ENCODE data around the gene MINDY4. TPM values are rescaled to one million over a fixed set of nuclear protein-coding genes. Genes with fewer than 3 reads are reported as not detected.

MINDY4 gene
- total RNA-seq, 1 experiment from 2014 or later: 3.0 TPM

GRCh38 chr7:30928254-30928872, 157.1 kb downstream of the MINDY4 start:
- H3F3A ChIP-seq (ENCODE audit: low read length, unreplicated experiment): no peaks in the 10 kb centered on the region
- H4K20me1 ChIP-seq (ENCODE audit: low read length): no peaks in the 10 kb centered on the region
- H3K9me2 ChIP-seq (replicated peaks; ENCODE audit: low read length): no peaks in the 10 kb centered on the region
- no peak overlapping the region for H3K4me3 ChIP-seq (ENCODE audit: low read length)
- TF ChIP-seq EZH2 (IDR thresholded peaks at IDR 0.05; ENCODE audit: low read length, unreplicated experiment): no peak
- no peak for TF ChIP-seq EZH2phosphoT487 (IDR thresholded peaks at IDR 0.05; ENCODE audit: borderline replicate concordance, low read length)
- TF ChIP-seq CTCF (conservative IDR thresholded peaks at IDR 0.05; ENCODE audit: low read depth, low read length): no peak
- no TSS peak for BruUV-seq (replicated peaks)
- H3K4me2 ChIP-seq (ENCODE audit: low read length): no peak overlapping the region
- H3K27ac ChIP-seq (ENCODE audit: low read length): no peak overlapping the region
- H2AFZ ChIP-seq (ENCODE audit: low read length): no peak overlapping the region
- intact Hi-C loops (cut with micrococcal nuclease): no loop called here
- POLR2A ChIA-PET (ENCODE audit: unreplicated experiment): no interaction called here
- no peaks in the 10 kb centered on the region for H3K79me2 ChIP-seq (ENCODE audit: low read length)
- DNase-seq (no peak), ATAC-seq (no peak)
- H3K9ac ChIP-seq (ENCODE audit: low read length): no peak overlapping the region
- no peaks in the 10 kb centered on the region for H3K9me3 ChIP-seq (ENCODE audit: low read length)
- H3K27me3 ChIP-seq (ENCODE audit: low read length): no peaks in the 10 kb centered on the region
- no peaks in the 10 kb centered on the region for H3K36me3 ChIP-seq (ENCODE audit: low read depth, low read length)
- no peaks in the 10 kb centered on the region for H3K4me1 ChIP-seq (ENCODE audit: insufficient read depth, low read length)
- CTCF ChIA-PET: no interaction called here

GRCh38 chr7:30929686-30930085, 158.5 kb downstream of the MINDY4 start:
- CTCF ChIA-PET: no interaction called here

More at GRCh38 chr7:30929686-30930085, 158.5 kb downstream of the MINDY4 start:
- no peak overlapping the region for H3K4me2 ChIP-seq (ENCODE audit: low read length)
- H3K79me2 ChIP-seq (ENCODE audit: low read length): no peaks in the 10 kb centered on the region
- no peaks in the 10 kb centered on the region for H3K9me3 ChIP-seq (ENCODE audit: low read length)
- POLR2A ChIA-PET (ENCODE audit: unreplicated experiment): no interaction called here
- no peaks in the 10 kb centered on the region for H4K20me1 ChIP-seq (ENCODE audit: low read length)
- ATAC-seq (no peak), DNase-seq (no peak)
- H2AFZ ChIP-seq (ENCODE audit: low read length): no peak overlapping the region
- H3K36me3 ChIP-seq (ENCODE audit: low read depth, low read length): no peaks in the 10 kb centered on the region
- H3K4me3 ChIP-seq (ENCODE audit: low read length): no peak overlapping the region
- H3K27ac ChIP-seq (ENCODE audit: low read length): no peak overlapping the region
- H3K9ac ChIP-seq (ENCODE audit: low read length): no peak overlapping the region
- TF ChIP-seq EZH2 (IDR thresholded peaks at IDR 0.05; ENCODE audit: low read length, unreplicated experiment): no peak
- TF ChIP-seq EZH2phosphoT487 (IDR thresholded peaks at IDR 0.05; ENCODE audit: borderline replicate concordance, low read length): no peak
- no peak for TF ChIP-seq CTCF (conservative IDR thresholded peaks at IDR 0.05; ENCODE audit: low read depth, low read length)
- no peaks in the 10 kb centered on the region for H3F3A ChIP-seq (ENCODE audit: low read length, unreplicated experiment)
- no peaks in the 10 kb centered on the region for H3K4me1 ChIP-seq (ENCODE audit: insufficient read depth, low read length)
- no peaks in the 10 kb centered on the region for H3K9me2 ChIP-seq (replicated peaks; ENCODE audit: low read length)
- intact Hi-C loops (cut with micrococcal nuclease): no loop called here
- no TSS peak for BruUV-seq (replicated peaks)
- H3K27me3 ChIP-seq (ENCODE audit: low read length): no peaks in the 10 kb centered on the region

All from PC-3 (cell line).